ENCODE data around the gene SPIN2B. TPM values are rescaled to one million over a fixed set of nuclear protein-coding genes. Genes with fewer than 3 reads are reported as not detected.

The SPIN2B gene
- total RNA-seq, 1 experiment from 2014 or later, result 8.0 TPM

- DNase-seq (ENCODE audit: extremely low read depth, low read depth), result no peak
Observed at GRCh38 chrX:57074458-57074857, 46.9 kb downstream of the SPIN2B start.

- no peak for DNase-seq (ENCODE audit: extremely low read depth, low read depth)
Observed at GRCh38 chrX:57070185-57070984, 51.0 kb downstream of the SPIN2B start.

Other genes with a start within 250 kb of the SPIN2B start
- gene SPIN3, start 126.0 kb downstream of the SPIN2B start, total RNA-seq (2014; rRNA removed; shearing (Covaris generic)), result 24.0 and 26.5 TPM in 2 replicates
- 0.35 TPM in 1 of 2 replicates, not detected in the other for gene SPIN2A, start 15.8 kb upstream of the SPIN2B start, total RNA-seq (2014; rRNA removed; shearing (Covaris generic))
- gene FAAH2, start 165.2 kb upstream of the SPIN2B start, total RNA-seq (2014; rRNA removed; shearing (Covaris generic)), result 0.05 TPM in 1 of 2 replicates, not detected in the other

All from NCI-H460 (cell line).